Medulla oblongata (tissue), 1 donor: ENCODE data around the gene ADAM19.

ENCODE experiments used
- DNase-seq: peaks from one replicate; pipeline ENCODE4 v3.0.0-alpha.2; 2015; ENCODE audit errors: extremely low spot score

The ADAM19 gene

GRCh38 chr5:157463621-157464518, 111.7 kb downstream of the ADAM19 start:
- peak; percentile 44 for DNase-seq

- no peak for DNase-seq
Observed at GRCh38 chr5:157463081-157463480, 112.5 kb downstream of the ADAM19 start.

GRCh38 chr5:157460921-157461792, 114.4 kb downstream of the ADAM19 start:
- no peak for DNase-seq

GRCh38 chr5:157459715-157460599, 115.6 kb downstream of the ADAM19 start, which contains the start of gene NIPAL4:
Gene NIPAL4, plus strand, starts transcription at chr5:157460213. Its CDS starts 108 bp downstream, at chr5:157460321.
- peak; percentile 39 for DNase-seq

GRCh38 chr5:157458835-157459234, 116.7 kb downstream of the ADAM19 start:
- no peak for DNase-seq

GRCh38 chr5:157457391-157457790, 118.2 kb downstream of the ADAM19 start:
- DNase-seq = no peak

GRCh38 chr5:157456301-157456700, 119.3 kb downstream of the ADAM19 start:
- DNase-seq = peak; percentile 95

- DNase-seq = no peak
Observed at GRCh38 chr5:157455057-157455456, 120.5 kb downstream of the ADAM19 start.

- no peak for DNase-seq
Observed at GRCh38 chr5:157454273-157454672, 121.3 kb downstream of the ADAM19 start.

GRCh38 chr5:157451806-157452205, 123.8 kb downstream of the ADAM19 start:
- DNase-seq = no peak

- no peak for DNase-seq
Observed at GRCh38 chr5:157450024-157450423, 125.6 kb downstream of the ADAM19 start.

- peak; percentile 72 for DNase-seq
Observed at GRCh38 chr5:157449011-157449723, 126.4 kb downstream of the ADAM19 start.

GRCh38 chr5:157447201-157447637, 128.4 kb downstream of the ADAM19 start:
- DNase-seq = no peak

GRCh38 chr5:157446412-157446935, 129.1 kb downstream of the ADAM19 start:
- no peak for DNase-seq

- no peak for DNase-seq
Observed at GRCh38 chr5:157445745-157446411, 129.7 kb downstream of the ADAM19 start.

GRCh38 chr5:157444224-157444623, 131.4 kb downstream of the ADAM19 start:
- no peak for DNase-seq

GRCh38 chr5:157443041-157443549, 132.5 kb downstream of the ADAM19 start:
- DNase-seq = peak; percentile 5

GRCh38 chr5:157434096-157434495, 141.5 kb downstream of the ADAM19 start:
- DNase-seq = no peak

- DNase-seq = peak; percentile 95
Observed at GRCh38 chr5:157431544-157432200, 143.9 kb downstream of the ADAM19 start.
